Activated T-cell treated with anti-CD3 and anti-CD28 coated beads, Interleukin-2, amount 50 U/mL, for 72 hours (primary cell): Measurements from ENCODE around the gene TNFSF8. TPM values are rescaled to one million over a fixed set of nuclear protein-coding genes. Genes with fewer than 3 reads are reported as not detected.

ENCODE experiments used
- ATAC-seq, 2 donors: fragments of 150-1000 bp; cut with Tn5 transposase; replicated peaks in 1 of 2; 2 replicates each; pipeline ENCODE4 v1.10.0; 2021; ENCODE audit warnings: moderate library complexity in 2 of 2, mild to moderate bottlenecking in 1 of 2
- DNase-seq, 2 donors: peaks; one replicate each; pipeline ENCODE4 v3.0.0; 2021 to 2022; ENCODE audit warnings: mixed read lengths in 1 of 2
- H3K27ac Mint-ChIP-seq: one replicate; pipeline ENCODE4 v1.8.0; 2022; ENCODE audit warnings: mild to moderate bottlenecking, moderate library complexity, mixed read lengths
- H3K27me3 Mint-ChIP-seq: one replicate; pipeline ENCODE4 v1.8.0; 2022; ENCODE audit warnings: low read depth, mixed read lengths
- H3K36me3 Mint-ChIP-seq, 2 donors: one replicate each; pipeline ENCODE4 v1.8.0; 2022; ENCODE audit warnings: mixed read lengths in 2 of 2, mild to moderate bottlenecking in 1 of 2; ENCODE audit not compliant: insufficient read depth in 2 of 2
- H3K4me1 Mint-ChIP-seq: one replicate; pipeline ENCODE4 v1.8.0; 2022; ENCODE audit warnings: low read depth, mixed read lengths
- H3K4me3 Mint-ChIP-seq, 2 donors: one replicate each; pipeline ENCODE4 v1.8.0; 2022; ENCODE audit warnings: mild to moderate bottlenecking in 2 of 2, mixed read lengths in 2 of 2, moderate library complexity in 2 of 2
- H3K9me3 Mint-ChIP-seq, 2 donors: one replicate each; pipeline ENCODE4 v1.8.0; 2022; ENCODE audit warnings: mixed read lengths in 2 of 2
- total RNA-seq, 2 donors: library from RNA; stranded (reverse); gene quantifications; one replicate each; pipeline ENCODE4 v1.2.3, GENCODE V29; 2022

The TNFSF8 gene
- total RNA-seq, 2 donors from 2014 or later, result 84.2 to 99.5 TPM

- DNase-seq (no peak), ATAC-seq (no peak)
- Mint-ChIP-seq H3K9me3 (peaks cover 17 to 21% of the 10 kb centered on the region in 2 donors), H3K4me3 (no peak overlapping the region), H3K27ac (no peak overlapping the region), H3K4me1 (peaks cover 9% of the 10 kb centered on the region), H3K36me3 (peaks cover 32 to 37% of the 10 kb centered on the region in 2 donors), H3K27me3 (no peaks in the 10 kb centered on the region)
These were observed 60.5 kb downstream of the TNFSF8 start for GRCh38 chr9:114869845-114870244.

- DNase-seq, result no peak
- no peak for ATAC-seq
- Mint-ChIP-seq H3K9me3 (peaks cover 16 to 18% of the 10 kb centered on the region in 2 donors), H3K27me3 (no peaks in the 10 kb centered on the region), H3K4me1 (peaks cover 9% of the 10 kb centered on the region), H3K4me3 (no peak overlapping the region), H3K27ac (no peak overlapping the region), H3K36me3 (peaks cover 28 to 36% of the 10 kb centered on the region in 2 donors)
These were observed 61.0 kb downstream of the TNFSF8 start for GRCh38 chr9:114869378-114869777.

DNA sequence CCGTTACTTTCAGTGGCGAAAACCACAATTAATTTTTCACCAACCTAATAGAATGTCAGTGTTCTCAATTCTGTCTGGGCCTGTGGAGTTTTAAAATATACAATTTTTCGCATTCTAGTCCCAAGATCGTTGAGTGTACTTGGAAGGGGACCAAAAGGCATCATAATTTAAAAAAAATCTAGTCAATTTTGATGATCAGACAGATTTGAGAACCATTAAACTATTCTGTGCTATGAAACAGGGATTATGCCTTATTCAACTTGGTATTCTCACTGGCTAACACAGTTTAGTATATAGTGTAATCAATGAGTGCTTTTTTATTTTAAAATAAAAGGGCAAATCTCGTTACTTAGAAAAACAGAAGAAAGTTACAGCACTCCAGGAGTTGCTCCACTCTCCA lies 63.1 kb downstream of the TNFSF8 start:
- Mint-ChIP-seq H3K36me3 (peaks cover 18 to 25% of the 10 kb centered on the region in 2 donors), H3K4me1 (peaks cover 15% of the 10 kb centered on the region), H3K27me3 (no peaks in the 10 kb centered on the region), H3K4me3 (no peak overlapping the region), H3K9me3 (peaks cover 6 to 7% of the 10 kb centered on the region in 2 donors), H3K27ac (no peak overlapping the region)
- no peak for ATAC-seq
- DNase-seq, result no peak

GRCh38 chr9:114864471-114864870 lies 65.9 kb downstream of the TNFSF8 start:
- no peak for DNase-seq
- no peak overlapping the region for H3K4me3 Mint-ChIP-seq

DNA sequence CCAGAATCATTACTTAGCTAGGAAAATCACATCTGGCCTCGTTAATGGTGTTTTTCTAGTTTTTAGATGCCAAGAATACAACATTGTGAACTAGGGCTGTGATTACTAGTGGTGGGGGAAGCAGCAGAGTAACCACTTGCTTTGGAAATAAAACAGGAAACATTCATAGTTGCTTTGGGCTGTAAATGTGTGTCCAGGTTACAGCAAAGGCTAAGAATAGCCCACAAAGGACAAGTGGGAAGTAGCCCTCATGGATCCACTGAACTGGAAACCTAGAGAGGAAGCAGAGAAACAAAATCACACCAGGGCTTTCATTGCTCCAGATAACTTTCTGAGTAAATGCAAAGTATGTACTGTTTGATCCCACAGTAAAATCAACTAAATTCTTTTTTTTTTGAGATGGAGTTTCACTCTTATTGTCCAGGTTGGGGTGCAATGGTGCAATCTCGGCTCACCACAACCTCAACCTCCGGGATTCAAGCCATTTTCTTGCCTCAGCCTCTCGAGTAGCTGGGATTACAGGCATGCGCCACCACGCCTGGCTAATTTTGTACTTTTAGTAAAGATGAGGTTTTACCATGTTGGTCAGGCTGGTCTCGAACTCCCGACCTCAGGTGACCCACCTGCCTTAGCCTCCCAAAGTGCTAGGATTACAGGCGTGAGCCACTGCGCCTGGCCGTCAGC lies 68.3 kb downstream of the TNFSF8 start:
- peaks cover 0 to 3% of the 10 kb centered on the region in 2 donors for H3K9me3 Mint-ChIP-seq
- H3K4me1 Mint-ChIP-seq, result peaks cover 21% of the 10 kb centered on the region
- H3K36me3 Mint-ChIP-seq, result peaks cover 2 to 6% of the 10 kb centered on the region in 2 donors
- H3K27me3 Mint-ChIP-seq, result peaks cover 8% of the 10 kb centered on the region
- ATAC-seq (no peak), DNase-seq (no peak)
- no peak overlapping the region for H3K4me3 Mint-ChIP-seq
- no peak overlapping the region for H3K27ac Mint-ChIP-seq

More at GRCh38 chr9:114864471-114864870, 65.9 kb downstream of the TNFSF8 start:
- Mint-ChIP-seq H3K36me3 (peaks cover 5 to 9% of the 10 kb centered on the region in 2 donors), H3K9me3 (peaks cover 0 to 2% of the 10 kb centered on the region in 2 donors), H3K27me3 (peaks cover under 1% of the 10 kb centered on the region), H3K4me1 (peaks cover 25% of the 10 kb centered on the region), H3K27ac (no peak overlapping the region)
- no peak for ATAC-seq

DNA sequence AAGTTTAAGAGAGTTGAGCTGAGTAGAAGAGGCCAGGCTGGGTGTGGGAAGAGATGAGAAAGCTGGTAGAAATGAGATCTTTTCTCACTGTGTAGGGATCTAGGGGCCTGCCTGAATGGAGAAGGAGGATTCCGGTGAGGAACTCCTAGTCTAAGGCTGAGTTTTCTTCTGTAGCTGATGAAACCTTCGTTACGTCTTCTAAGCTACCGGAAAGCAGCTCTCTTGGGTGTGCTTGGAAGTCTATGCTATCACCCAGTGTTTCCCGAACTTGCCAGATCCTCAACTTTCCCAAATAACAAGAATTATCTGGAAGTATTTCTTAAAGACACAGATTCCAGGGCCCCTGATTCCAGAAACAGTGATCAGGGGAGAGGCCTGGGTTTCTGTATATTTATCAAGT lies 69.1 kb downstream of the TNFSF8 start:
- peaks cover 0 to 3% of the 10 kb centered on the region in 2 donors for H3K9me3 Mint-ChIP-seq
- peaks cover 8% of the 10 kb centered on the region for H3K27me3 Mint-ChIP-seq
- DNase-seq (no peak), ATAC-seq (no peak)
- H3K27ac Mint-ChIP-seq, result no peak overlapping the region
- peaks cover 2 to 6% of the 10 kb centered on the region in 2 donors for H3K36me3 Mint-ChIP-seq
- peaks cover 25% of the 10 kb centered on the region for H3K4me1 Mint-ChIP-seq
- H3K4me3 Mint-ChIP-seq, result no peak overlapping the region

DNA sequence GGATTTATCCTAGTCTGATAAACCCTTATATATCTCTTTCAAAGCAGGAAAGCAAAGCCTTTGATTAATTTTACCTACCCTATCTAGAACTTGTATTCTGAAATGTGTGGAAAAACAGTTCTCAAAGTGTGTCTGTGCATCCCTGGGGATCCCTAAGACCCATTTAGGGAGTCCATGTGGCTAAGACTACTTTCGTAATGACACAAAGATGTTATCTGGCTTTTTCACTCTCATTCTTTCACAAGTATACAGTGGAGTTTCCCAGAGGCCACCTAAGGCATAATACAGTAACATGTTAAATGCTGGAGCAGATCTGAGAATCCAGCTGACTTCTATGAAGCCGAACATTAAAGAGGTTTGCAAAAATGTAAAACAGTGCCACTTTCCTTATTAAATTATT lies 70.2 kb downstream of the TNFSF8 start:
- Mint-ChIP-seq H3K9me3 (peaks cover 0 to 3% of the 10 kb centered on the region in 2 donors), H3K36me3 (peaks cover 2 to 6% of the 10 kb centered on the region in 2 donors), H3K4me3 (no peak overlapping the region), H3K27ac (no peak overlapping the region), H3K27me3 (peaks cover 8% of the 10 kb centered on the region), H3K4me1 (peaks cover 27% of the 10 kb centered on the region)
- ATAC-seq (peak; percentile 57 to 83), DNase-seq (no peak)

GRCh38 chr9:114856942-114857315 lies 73.5 kb downstream of the TNFSF8 start:
- Mint-ChIP-seq H3K4me1 (peaks cover 21% of the 10 kb centered on the region), H3K9me3 (peaks cover 0 to 3% of the 10 kb centered on the region in 2 donors), H3K27ac (no peak overlapping the region), H3K4me3 (no peak overlapping the region), H3K27me3 (peaks cover 8% of the 10 kb centered on the region), H3K36me3 (peaks cover 2% of the 10 kb centered on the region in 2 donors)
- no peak for DNase-seq
- no peak for ATAC-seq

- Mint-ChIP-seq H3K4me3 (no peak overlapping the region), H3K9me3 (peaks cover 0 to 3% of the 10 kb centered on the region in 2 donors), H3K27me3 (peaks cover 8% of the 10 kb centered on the region)
These were observed 74.0 kb downstream of the TNFSF8 start for GRCh38 chr9:114856215-114856941.

DNA sequence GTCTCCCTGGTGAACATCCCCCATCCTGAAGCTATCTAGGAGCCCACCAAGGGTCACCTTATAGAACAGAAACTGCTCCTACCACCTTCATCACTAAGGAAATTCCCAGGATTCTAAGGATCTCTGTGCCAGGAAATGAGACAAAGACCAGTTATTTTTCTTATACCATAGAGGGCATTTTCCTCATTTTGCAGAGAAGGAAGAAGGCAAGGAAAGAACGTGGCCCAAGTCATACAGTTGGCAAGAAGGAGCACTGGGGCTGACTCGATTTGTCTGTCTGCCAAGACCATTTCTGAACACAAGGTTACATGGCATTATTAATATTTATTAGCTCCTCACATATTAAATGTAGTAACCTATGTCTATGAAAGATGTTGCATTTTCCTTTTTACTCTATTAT lies 74.9 kb downstream of the TNFSF8 start:
- Mint-ChIP-seq H3K9me3 (peaks cover 4% of the 10 kb centered on the region in 2 donors), H3K36me3 (peaks cover 2% of the 10 kb centered on the region in 2 donors), H3K27ac (no peak overlapping the region), H3K27me3 (peaks cover 8% of the 10 kb centered on the region), H3K4me3 (no peak overlapping the region), H3K4me1 (peaks cover 26% of the 10 kb centered on the region)
- ATAC-seq, result no peak
- no peak for DNase-seq

More at GRCh38 chr9:114856215-114856941, 74.0 kb downstream of the TNFSF8 start:
- Mint-ChIP-seq H3K4me1 (peaks cover 24% of the 10 kb centered on the region), H3K27ac (no peak overlapping the region), H3K36me3 (peaks cover 2% of the 10 kb centered on the region in 2 donors)
- DNase-seq (no peak), ATAC-seq (no peak)

DNA sequence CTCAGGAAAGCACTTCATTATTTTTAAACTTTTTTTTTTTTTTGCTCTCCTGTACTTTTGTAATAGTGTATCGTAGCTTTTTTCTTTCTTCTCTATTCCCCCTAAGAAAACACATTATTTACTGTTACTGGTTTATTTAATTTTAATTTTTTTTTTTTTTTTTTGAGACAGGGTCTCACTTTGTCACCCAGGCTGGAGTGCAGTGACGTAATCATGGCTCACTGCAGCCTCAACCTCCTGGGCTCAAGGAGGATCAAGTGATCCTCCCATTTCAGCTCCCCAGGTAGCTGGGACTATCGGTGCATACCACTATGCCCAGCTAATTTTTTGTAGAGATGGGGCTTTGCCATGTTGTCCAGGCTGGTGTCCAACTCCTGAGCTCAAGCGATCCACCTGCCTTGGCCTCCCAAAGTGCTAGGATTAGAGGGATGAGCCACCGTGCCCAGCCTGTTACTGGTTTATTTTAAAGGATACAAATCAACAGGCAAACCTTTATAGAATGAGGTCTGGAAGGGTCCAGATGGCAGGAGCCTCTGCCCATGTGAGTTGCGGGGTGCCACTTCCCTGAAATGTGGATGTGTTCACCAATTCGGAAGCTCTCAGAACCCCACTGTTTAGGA lies 75.5 kb downstream of the TNFSF8 start:
- peaks cover 26% of the 10 kb centered on the region for H3K4me1 Mint-ChIP-seq
- no peak overlapping the region for H3K4me3 Mint-ChIP-seq
- H3K27me3 Mint-ChIP-seq, result peaks cover 8% of the 10 kb centered on the region
- H3K9me3 Mint-ChIP-seq, result peaks cover 4% of the 10 kb centered on the region in 2 donors
- ATAC-seq (no peak), DNase-seq (no peak)
- peaks cover 2% of the 10 kb centered on the region in 2 donors for H3K36me3 Mint-ChIP-seq
- H3K27ac Mint-ChIP-seq, result no peak overlapping the region

DNA sequence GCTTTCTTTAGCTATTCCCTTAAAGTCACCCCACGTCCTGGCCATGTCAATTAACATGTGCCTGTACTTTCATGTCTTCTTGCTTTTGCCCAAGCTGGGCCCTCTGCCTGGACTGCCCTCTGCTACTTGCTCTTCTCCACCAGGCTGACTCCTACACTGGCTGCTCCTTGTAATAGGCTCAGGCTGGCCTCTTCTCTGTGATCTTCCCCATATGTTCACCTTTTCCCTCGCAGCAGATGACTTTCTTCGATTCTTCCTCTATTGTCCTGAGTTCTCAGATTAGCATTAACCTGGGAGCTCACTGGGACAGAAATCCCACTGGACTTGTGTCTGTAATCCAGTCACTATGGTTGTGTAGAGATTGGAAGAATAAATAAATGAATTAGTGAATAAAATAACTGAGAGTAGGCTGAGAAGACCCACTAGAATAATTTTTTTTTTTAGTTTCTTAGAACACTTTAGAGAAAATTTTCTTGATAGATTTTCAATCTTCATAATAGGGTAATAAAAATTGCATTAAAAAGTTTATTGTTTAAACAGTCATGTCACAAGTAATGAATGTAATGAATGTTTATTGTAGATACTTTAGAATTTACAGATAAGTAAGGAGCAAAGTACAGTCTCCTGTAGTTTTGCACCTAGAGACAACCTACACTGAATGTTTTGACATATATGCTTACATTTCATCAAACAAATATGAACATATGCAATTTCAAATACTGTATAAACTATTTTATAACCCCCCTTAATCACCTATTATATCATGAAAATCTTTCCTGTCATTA lies 77.1 kb downstream of the TNFSF8 start:
- Mint-ChIP-seq H3K27me3 (no peaks in the 10 kb centered on the region), H3K36me3 (peaks cover 0 to 2% of the 10 kb centered on the region in 2 donors), H3K27ac (no peak overlapping the region), H3K4me1 (peaks cover 31% of the 10 kb centered on the region), H3K9me3 (peaks cover 1 to 4% of the 10 kb centered on the region in 2 donors), H3K4me3 (no peak overlapping the region)
- DNase-seq (no peak), ATAC-seq (no peak)
